ENCODE data around the gene C12orf43. TPM values are rescaled to one million over a fixed set of nuclear protein-coding genes. Genes with fewer than 3 reads are reported as not detected.

Gene C12orf43
- total RNA-seq, 2 donors from 2014 or later = 6.7 to 11.5 TPM

- WGBS, 2 donors = 79% methylated on average over 13 of the region's 13 CpGs
- no peaks in the 10 kb centered on the region for H3K9me3 ChIP-seq
- H3K4me3 ChIP-seq = no peak overlapping the region
- ATAC-seq = no peak
- no peaks in the 10 kb centered on the region for H3K36me3 ChIP-seq (replicated peaks in 1 of 2; ENCODE audit: insufficient read depth in 1 of 2, low read depth in 2 of 2)
- H3K4me1 ChIP-seq = no peaks in the 10 kb centered on the region
- no peak for TF ChIP-seq CTCF (IDR thresholded peaks at IDR 0.05)
- no peak for TF ChIP-seq POLR2A (IDR thresholded peaks at IDR 0.05)
- intact Hi-C loops (cut with DNase I) = no loop called here
- no peak overlapping the region for H3K27ac ChIP-seq
- no peak for DNase-seq
- H3K27me3 ChIP-seq = no peaks in the 10 kb centered on the region
Observed at GRCh38 chr12:120959111-120959878, 57.0 kb downstream of the C12orf43 start.

- TF ChIP-seq POLR2A (IDR thresholded peaks at IDR 0.05) = no peak
- TF ChIP-seq CTCF (IDR thresholded peaks at IDR 0.05) = no peak
- intact Hi-C loops (cut with DNase I) = no loop called here
- DNase-seq (no peak), ATAC-seq (no peak)
- Histone ChIP-seq H3K27ac (no peak overlapping the region), H3K27me3 (no peaks in the 10 kb centered on the region), H3K4me3 (no peak overlapping the region), H3K36me3 (replicated peaks in 1 of 2; ENCODE audit: insufficient read depth in 1 of 2, low read depth in 2 of 2) (no peaks in the 10 kb centered on the region), H3K4me1 (no peaks in the 10 kb centered on the region), H3K9me3 (no peaks in the 10 kb centered on the region)
- 78 to 86% methylated on average over 5 of the region's 5 CpGs for WGBS, 2 donors
Observed at GRCh38 chr12:120956579-120957300, 59.5 kb downstream of the C12orf43 start.

DNA sequence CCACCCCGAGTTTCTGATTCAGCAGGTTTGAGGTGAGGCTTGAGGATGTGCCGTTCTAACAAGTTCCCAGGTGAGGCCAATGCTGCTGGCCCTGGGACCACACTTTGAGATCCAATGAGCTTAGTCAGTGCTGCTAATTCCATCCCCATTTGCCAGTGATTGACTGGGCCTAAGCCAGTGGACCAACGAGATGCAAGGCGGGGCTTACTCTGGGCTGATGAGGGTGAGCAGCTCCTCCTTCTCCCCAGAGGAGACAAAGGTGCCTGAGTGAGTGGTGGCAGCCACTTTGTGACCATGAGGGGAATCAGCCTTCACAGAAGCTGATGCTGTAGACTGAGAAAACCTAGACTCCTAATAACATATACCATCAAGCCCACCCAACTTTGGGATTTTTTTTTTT is 61.1 kb downstream of the C12orf43 start:
- H3K4me3 ChIP-seq = no peak overlapping the region
- no peak overlapping the region for H3K27ac ChIP-seq
- H3K9me3 ChIP-seq = no peaks in the 10 kb centered on the region
- no peak for TF ChIP-seq POLR2A (IDR thresholded peaks at IDR 0.05)
- no peak for TF ChIP-seq CTCF (IDR thresholded peaks at IDR 0.05)
- intact Hi-C loops (cut with DNase I) = no loop called here
- DNase-seq = no peak
- ATAC-seq = no peak
- H3K27me3 ChIP-seq = no peaks in the 10 kb centered on the region
- H3K4me1 ChIP-seq = no peaks in the 10 kb centered on the region
- H3K36me3 ChIP-seq (replicated peaks in 1 of 2; ENCODE audit: insufficient read depth in 1 of 2, low read depth in 2 of 2) = no peaks in the 10 kb centered on the region
- WGBS, 2 donors = 71 to 82% methylated on average over 3 to 4 of the region's 4 CpGs

DNA sequence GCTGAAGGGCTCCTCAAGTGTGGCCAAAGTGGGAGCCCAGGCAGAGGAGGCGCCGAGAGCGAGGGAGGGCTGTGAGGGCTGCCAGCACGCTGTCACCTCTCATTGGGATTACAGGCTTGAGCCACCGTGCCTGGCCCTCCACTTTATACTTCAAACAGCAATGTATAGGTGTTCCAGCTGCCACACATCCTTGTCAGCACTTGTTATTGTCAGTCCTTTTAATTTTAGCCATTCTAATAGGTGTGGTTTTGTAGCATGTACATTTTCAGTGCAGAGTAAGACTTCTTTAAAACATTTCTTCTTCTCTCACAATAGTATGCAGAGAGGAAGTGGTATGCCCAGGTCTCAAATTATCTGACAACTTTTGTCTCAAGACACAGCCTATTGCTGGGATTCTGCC is 65.5 kb downstream of the C12orf43 start:
- H3K27me3 ChIP-seq = no peaks in the 10 kb centered on the region

More for the DNA sequence above, 65.5 kb downstream of the C12orf43 start:
- Histone ChIP-seq H3K4me3 (no peak overlapping the region), H3K27ac (no peak overlapping the region), H3K4me1 (no peaks in the 10 kb centered on the region), H3K9me3 (no peaks in the 10 kb centered on the region), H3K36me3 (replicated peaks in 1 of 2; ENCODE audit: insufficient read depth in 1 of 2, low read depth in 2 of 2) (no peaks in the 10 kb centered on the region)
- intact Hi-C loops (cut with DNase I) = loop anchor here (5.0 kb wide), 1 partner anchor 51 kb away; no protein-coding TSS in a partner anchor
- DNase-seq (no peak), ATAC-seq (no peak)
- TF ChIP-seq POLR2A (IDR thresholded peaks at IDR 0.05) (no peak), CTCF (IDR thresholded peaks at IDR 0.05) (no peak)
- WGBS, 2 donors = 94 to 97% methylated on average over 5 of the region's 5 CpGs

Other genes starting within 250 kb of the C12orf43 start
- 10 to 100 TPM; 13.5 to 16.5 TPM for gene SPPL3, start 112.1 kb downstream of the C12orf43 start, total RNA-seq
- gene HNF1A, start 37.9 kb downstream of the C12orf43 start, total RNA-seq = 10 to 100 TPM; 11.9 to 13.2 TPM
- gene OASL, start 22.8 kb upstream of the C12orf43 start, total RNA-seq = 1 to 10 TPM in 1 of 2 donors, under 1 TPM in 1; 0.78 to 1.3 TPM
- gene P2RX7, start 116.4 kb upstream of the C12orf43 start, total RNA-seq = 1 to 10 TPM; 1.0 to 1.6 TPM
- 10 to 100 TPM; 50.1 to 58.1 TPM for gene P2RX4, start 193.6 kb upstream of the C12orf43 start, total RNA-seq